ENCODE data around the gene GNG2. TPM values are rescaled to one million over a fixed set of nuclear protein-coding genes. Genes with fewer than 3 reads are reported as not detected.

Gene GNG2
- total and polyA plus RNA-seq, 7 experiments from 2014 or later: 62.1 to 199 (median 117) TPM

- no peak overlapping the region for H3K4me3 Mint-ChIP-seq
Measured at GRCh38 chr14:51939226-51939625, 78.8 kb downstream of the GNG2 start.

DNA sequence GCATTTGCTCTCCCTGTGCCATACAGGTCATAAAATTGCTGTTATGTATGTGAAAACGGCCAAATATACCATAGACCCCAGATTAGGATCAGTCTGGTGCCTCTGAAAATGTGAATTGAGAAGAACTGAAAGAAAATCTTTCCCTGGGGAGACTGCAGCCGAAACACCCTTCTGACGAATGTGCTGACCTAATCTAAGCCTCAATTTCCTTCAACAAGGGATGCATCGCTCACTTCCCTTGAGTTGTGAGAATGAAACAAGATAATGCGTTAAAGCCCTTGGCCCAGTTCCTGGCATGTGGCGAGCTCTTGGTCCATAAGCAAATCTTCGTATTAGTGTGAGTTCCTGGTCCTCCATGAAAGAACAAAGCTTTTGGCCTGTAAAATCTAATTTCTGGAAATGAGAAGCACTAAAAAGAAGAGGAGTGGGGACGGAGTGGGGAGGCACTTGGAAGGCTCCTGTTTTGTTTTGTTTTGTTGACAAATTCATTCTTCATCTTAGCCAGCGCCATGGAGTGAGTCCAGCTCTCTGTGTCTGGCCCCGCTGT, 79.4 kb downstream of the GNG2 start:
- peak overlapping the region in 6 of 9 donors; percentile 24 to 73 (median 58) for H3K27ac Mint-ChIP-seq
- H3K27me3 ChIP-seq (ENCODE audit: control insufficient read depth in 2 of 2, insufficient read depth in 2 of 2, low read length in 2 of 2): no peaks in the 10 kb centered on the region
- no peaks in the 10 kb centered on the region for H3K4me1 ChIP-seq (ENCODE audit: control insufficient read depth in 2 of 2, insufficient read depth in 2 of 2, low read length in 2 of 2)
- H3K27ac ChIP-seq (ENCODE audit: low read depth, low read length): no peak overlapping the region
- no peak for ATAC-seq
- H3K4me3 Mint-ChIP-seq: no peak overlapping the region
- POLR2A ChIA-PET: no interaction called here
- H3K36me3 Mint-ChIP-seq: peaks cover 0 to 58% (median 36%) of the 10 kb centered on the region in 5 donors
- H3K9me3 Mint-ChIP-seq: peaks cover 0 to 9% (median 0%) of the 10 kb centered on the region in 11 donors
- intact Hi-C loops (cut with micrococcal nuclease): no loop called here
- DNase-seq: no peak
- peaks cover 0 to 3% (median 0%) of the 10 kb centered on the region in 3 experiments for H3K36me3 ChIP-seq (ENCODE audit: control insufficient read depth in 2 of 3, insufficient read depth in 3 of 3, low read length in 3 of 3)
- no peaks in the 10 kb centered on the region for H3K27me3 Mint-ChIP-seq
- no peak overlapping the region for H3K4me3 ChIP-seq (ENCODE audit: low read length)
- H3K4me1 Mint-ChIP-seq: peaks cover 21 to 60% (median 41%) of the 10 kb centered on the region in 7 donors
- H3K9me3 ChIP-seq (ENCODE audit: control insufficient read depth in 2 of 3, low read length in 3 of 3): no peaks in the 10 kb centered on the region
- CTCF ChIA-PET: interaction anchor here (1.0 kb wide), 1 partner anchor 56 kb away, joined by 4 read pairs; no protein-coding TSS in a partner anchor

More at GRCh38 chr14:51939226-51939625, 78.8 kb downstream of the GNG2 start:
- Mint-ChIP-seq H3K27me3 (no peaks in the 10 kb centered on the region), H3K9me3 (peaks cover 0 to 7% (median 0%) of the 10 kb centered on the region in 11 donors), H3K27ac (peak overlapping the region in 2 of 9 donors; percentile 73), H3K4me1 (peaks cover 24 to 65% (median 47%) of the 10 kb centered on the region in 7 donors), H3K36me3 (peaks cover 0 to 59% (median 35%) of the 10 kb centered on the region in 5 donors)
- Histone ChIP-seq H3K4me1 (ENCODE audit: control insufficient read depth in 2 of 2, insufficient read depth in 2 of 2, low read length in 2 of 2) (no peaks in the 10 kb centered on the region), H3K4me3 (ENCODE audit: low read length) (no peak overlapping the region), H3K9me3 (ENCODE audit: control insufficient read depth in 2 of 3, low read length in 3 of 3) (no peaks in the 10 kb centered on the region), H3K36me3 (ENCODE audit: control insufficient read depth in 2 of 3, insufficient read depth in 3 of 3, low read length in 3 of 3) (peaks cover 0 to 3% (median 0%) of the 10 kb centered on the region in 3 experiments), H3K27me3 (ENCODE audit: control insufficient read depth in 2 of 2, insufficient read depth in 2 of 2, low read length in 2 of 2) (no peaks in the 10 kb centered on the region), H3K27ac (ENCODE audit: low read depth, low read length) (no peak overlapping the region)
- POLR2A ChIA-PET: no interaction called here
- DNase-seq (no peak), ATAC-seq (no peak)
- CTCF ChIA-PET: interaction anchor here (0.6 to 1.0 kb wide), 3 partner anchors 43 to 623 kb away, joined by 4 to 7 read pairs (median 4); no protein-coding TSS in a partner anchor
- intact Hi-C loops (cut with micrococcal nuclease): no loop called here

GRCh38 chr14:51942971-51943370, 82.6 kb downstream of the GNG2 start:
- intact Hi-C loops (cut with micrococcal nuclease): no loop called here
- ATAC-seq (no peak), DNase-seq (no peak)
- Mint-ChIP-seq H3K9me3 (peaks cover 0 to 20% (median 4%) of the 10 kb centered on the region in 11 donors), H3K27ac (peak overlapping the region in 3 of 9 donors; percentile 2 to 43 (median 38)), H3K4me1 (peaks cover 18 to 61% (median 42%) of the 10 kb centered on the region in 7 donors), H3K4me3 (no peak overlapping the region), H3K36me3 (peaks cover 16 to 79% (median 62%) of the 10 kb centered on the region in 5 donors), H3K27me3 (no peaks in the 10 kb centered on the region)
- H3K27me3 ChIP-seq (ENCODE audit: control insufficient read depth in 2 of 2, insufficient read depth in 2 of 2, low read length in 2 of 2): no peaks in the 10 kb centered on the region
- POLR2A ChIA-PET: no interaction called here
- peaks cover 0 to 3% (median 0%) of the 10 kb centered on the region in 3 experiments for H3K36me3 ChIP-seq (ENCODE audit: control insufficient read depth in 2 of 3, insufficient read depth in 3 of 3, low read length in 3 of 3)
- CTCF ChIA-PET: no interaction called here
- H3K27ac ChIP-seq (ENCODE audit: low read depth, low read length): no peak overlapping the region
- no peak overlapping the region for H3K4me3 ChIP-seq (ENCODE audit: low read length)
- no peaks in the 10 kb centered on the region for H3K9me3 ChIP-seq (ENCODE audit: control insufficient read depth in 2 of 3, low read length in 3 of 3)
- H3K4me1 ChIP-seq (ENCODE audit: control insufficient read depth in 2 of 2, insufficient read depth in 2 of 2, low read length in 2 of 2): no peaks in the 10 kb centered on the region

GRCh38 chr14:51950007-51950406, 89.6 kb downstream of the GNG2 start:
- Mint-ChIP-seq H3K27me3 (no peaks in the 10 kb centered on the region), H3K27ac (peak overlapping the region in 7 of 9 donors; percentile 21 to 70 (median 37)), H3K36me3 (peaks cover 47 to 90% (median 84%) of the 10 kb centered on the region in 5 donors), H3K9me3 (peaks cover 0 to 15% (median 3%) of the 10 kb centered on the region in 11 donors), H3K4me3 (no peak overlapping the region), H3K4me1 (peaks cover 15 to 50% (median 23%) of the 10 kb centered on the region in 7 donors)
- POLR2A ChIA-PET: no interaction called here
- CTCF ChIA-PET: no interaction called here
- Histone ChIP-seq H3K36me3 (ENCODE audit: control insufficient read depth in 2 of 3, insufficient read depth in 3 of 3, low read length in 3 of 3) (peaks cover 15 to 49% (median 17%) of the 10 kb centered on the region in 3 experiments), H3K4me3 (ENCODE audit: low read length) (no peak overlapping the region), H3K9me3 (ENCODE audit: control insufficient read depth in 2 of 3, low read length in 3 of 3) (no peaks in the 10 kb centered on the region), H3K4me1 (ENCODE audit: control insufficient read depth in 2 of 2, insufficient read depth in 2 of 2, low read length in 2 of 2) (no peaks in the 10 kb centered on the region), H3K27me3 (ENCODE audit: control insufficient read depth in 2 of 2, insufficient read depth in 2 of 2, low read length in 2 of 2) (no peaks in the 10 kb centered on the region), H3K27ac (ENCODE audit: low read depth, low read length) (no peak overlapping the region)
- intact Hi-C loops (cut with micrococcal nuclease): no loop called here
- ATAC-seq: no peak
- DNase-seq: no peak

- POLR2A ChIA-PET: interaction anchor here (1.1 to 1.7 kb wide), 3 partner anchors 36 to 134 kb away, joined by 3 to 5 read pairs (median 4); no protein-coding TSS in a partner anchor
- Mint-ChIP-seq H3K36me3 (peaks cover 38 to 89% (median 84%) of the 10 kb centered on the region in 5 donors), H3K4me3 (no peak overlapping the region), H3K27me3 (no peaks in the 10 kb centered on the region), H3K27ac (peak overlapping the region in 4 of 9 donors; percentile 42 to 79 (median 69)), H3K4me1 (peaks cover 8 to 40% (median 22%) of the 10 kb centered on the region in 7 donors), H3K9me3 (peaks cover 0 to 8% (median 0%) of the 10 kb centered on the region in 11 donors)
- no peaks in the 10 kb centered on the region for H3K27me3 ChIP-seq (ENCODE audit: control insufficient read depth in 2 of 2, insufficient read depth in 2 of 2, low read length in 2 of 2)
- no peaks in the 10 kb centered on the region for H3K4me1 ChIP-seq (ENCODE audit: control insufficient read depth in 2 of 2, insufficient read depth in 2 of 2, low read length in 2 of 2)
- ATAC-seq (no peak), DNase-seq (no peak)
- H3K4me3 ChIP-seq (ENCODE audit: low read length): no peak overlapping the region
- peaks cover 15 to 65% (median 21%) of the 10 kb centered on the region in 3 experiments for H3K36me3 ChIP-seq (ENCODE audit: control insufficient read depth in 2 of 3, insufficient read depth in 3 of 3, low read length in 3 of 3)
- CTCF ChIA-PET: interaction anchor here (1.2 kb wide), 1 partner anchor 26 kb away, joined by 4 read pairs; no protein-coding TSS in a partner anchor
- intact Hi-C loops (cut with micrococcal nuclease): no loop called here
- no peaks in the 10 kb centered on the region for H3K9me3 ChIP-seq (ENCODE audit: control insufficient read depth in 2 of 3, low read length in 3 of 3)
- no peak overlapping the region for H3K27ac ChIP-seq (ENCODE audit: low read depth, low read length)
Measured at GRCh38 chr14:51951656-51952055, 91.2 kb downstream of the GNG2 start.

DNA sequence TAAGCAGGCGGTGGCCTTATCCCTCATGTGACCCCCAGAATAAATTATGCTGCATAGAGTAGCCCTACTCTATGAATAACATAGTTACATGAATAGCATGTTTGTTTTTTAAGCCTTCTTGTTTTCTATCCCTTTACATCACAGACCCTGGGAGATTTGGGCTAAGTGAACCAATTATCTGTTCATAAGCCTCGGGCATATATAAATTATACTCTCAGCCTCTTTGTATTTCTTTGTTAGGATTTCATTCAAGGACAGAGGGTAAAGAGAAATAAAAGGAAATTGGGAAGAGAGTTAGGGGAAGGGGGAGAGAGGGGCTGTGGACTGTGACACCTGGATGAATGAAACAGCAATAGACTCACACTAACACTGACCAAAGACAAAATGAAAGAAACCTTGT, 93.6 kb downstream of the GNG2 start:
- Mint-ChIP-seq H3K27ac (peak overlapping the region in 6 of 9 donors; percentile 1 to 79 (median 30)), H3K36me3 (peaks cover 50 to 96% (median 94%) of the 10 kb centered on the region in 5 donors), H3K27me3 (no peaks in the 10 kb centered on the region), H3K9me3 (peaks cover 7 to 25% (median 14%) of the 10 kb centered on the region in 11 donors), H3K4me1 (peaks cover 6 to 42% (median 18%) of the 10 kb centered on the region in 7 donors), H3K4me3 (no peak overlapping the region)
- no peak overlapping the region for H3K4me3 ChIP-seq (ENCODE audit: low read length)
- ATAC-seq (no peak), DNase-seq (no peak)
- H3K4me1 ChIP-seq (ENCODE audit: control insufficient read depth in 2 of 2, insufficient read depth in 2 of 2, low read length in 2 of 2): no peaks in the 10 kb centered on the region
- intact Hi-C loops (cut with micrococcal nuclease): no loop called here
- peaks cover 0 to 6% (median 0%) of the 10 kb centered on the region in 3 experiments for H3K9me3 ChIP-seq (ENCODE audit: control insufficient read depth in 2 of 3, low read length in 3 of 3)
- ChIA-PET CTCF (no interaction called here), POLR2A (interaction anchor here (1.0 kb wide), 1 partner anchor 9 kb away, joined by 3 read pairs; no protein-coding TSS in a partner anchor)
- no peaks in the 10 kb centered on the region for H3K27me3 ChIP-seq (ENCODE audit: control insufficient read depth in 2 of 2, insufficient read depth in 2 of 2, low read length in 2 of 2)
- no peak overlapping the region for H3K27ac ChIP-seq (ENCODE audit: low read depth, low read length)
- peaks cover 15 to 89% (median 26%) of the 10 kb centered on the region in 3 experiments for H3K36me3 ChIP-seq (ENCODE audit: control insufficient read depth in 2 of 3, insufficient read depth in 3 of 3, low read length in 3 of 3)
